Measurements from ENCODE around the gene TBX1.

GRCh38 chr22:19746726-19747125 is 13.9 kb upstream of the TBX1 start:
- TF ChIP-seq CTCF (IDR thresholded peaks at IDR 0.05; ENCODE audit: poor library complexity): no peak
- no peak for TF ChIP-seq EZH2phosphoT487 (IDR thresholded peaks at IDR 0.05; ENCODE audit: low read depth, severe bottlenecking, unreplicated experiment)
- no peak for TF ChIP-seq EZH2 (IDR thresholded peaks at IDR 0.05; ENCODE audit: borderline replicate concordance)

Measured in hepatocyte (in vitro differentiated cells).